ENCODE measurements around the gene ARIH2.
A peak's percentile ranks its signal among the peaks of the same experiment; 100 is the strongest.

The ARIH2 gene

GRCh38 chr3:48885753-48886152, 32.9 kb upstream of the ARIH2 start:
- DNase-seq (ENCODE audit: low read depth) = no peak
- TF ChIP-seq CTCF (IDR thresholded peaks at IDR 0.05; ENCODE audit: low read depth, low read length, missing control alignments) = no peak

GRCh38 chr3:48891606-48892005, 27.0 kb upstream of the ARIH2 start:
- H3K4me3 ChIP-seq (ENCODE audit: low read depth, low read length) = no peak overlapping the region
- DNase-seq (ENCODE audit: low read depth) = no peak
- no peak for TF ChIP-seq CTCF (IDR thresholded peaks at IDR 0.05; ENCODE audit: low read depth, low read length, missing control alignments)

More at GRCh38 chr3:48885753-48886152, 32.9 kb upstream of the ARIH2 start:
- no peak overlapping the region for H3K4me3 ChIP-seq (ENCODE audit: low read depth, low read length)

- DNase-seq (ENCODE audit: low read depth) = no peak
- no peak overlapping the region for H3K4me3 ChIP-seq (ENCODE audit: low read depth, low read length)
- no peak for TF ChIP-seq CTCF (IDR thresholded peaks at IDR 0.05; ENCODE audit: low read depth, low read length, missing control alignments)
Measured at GRCh38 chr3:48894516-48894915, 24.1 kb upstream of the ARIH2 start.

GRCh38 chr3:48896936-48897335, 21.7 kb upstream of the ARIH2 start:
- TF ChIP-seq CTCF (IDR thresholded peaks at IDR 0.05; ENCODE audit: low read depth, low read length, missing control alignments) = no peak
- DNase-seq (ENCODE audit: low read depth) = no peak
- no peak overlapping the region for H3K4me3 ChIP-seq (ENCODE audit: low read depth, low read length)

GRCh38 chr3:48897460-48898376, 20.9 kb upstream of the ARIH2 start:
- no peak for DNase-seq (ENCODE audit: low read depth)
- no peak for TF ChIP-seq CTCF (IDR thresholded peaks at IDR 0.05; ENCODE audit: low read depth, low read length, missing control alignments)

GRCh38 chr3:48898383-48899234, 20.0 kb upstream of the ARIH2 start, which contains the start of gene SLC25A20:
SLC25A20 (minus strand) TSS chr3:48898882; CDS start chr3:48898794, 88 bp downstream.
- DNase-seq (ENCODE audit: low read depth) = peak; percentile 67

More at GRCh38 chr3:48897460-48898376, 20.9 kb upstream of the ARIH2 start:
- peak overlapping the region; percentile 84 for H3K4me3 ChIP-seq (ENCODE audit: low read depth, low read length)

More at GRCh38 chr3:48898383-48899234, 20.0 kb upstream of the ARIH2 start, which contains the start of gene SLC25A20:
- TF ChIP-seq CTCF (IDR thresholded peaks at IDR 0.05; ENCODE audit: low read depth, low read length, missing control alignments) = no peak
- H3K4me3 ChIP-seq (ENCODE audit: low read depth, low read length) = peak within 1 kb of the TSS; percentile 84

All from GM12864 (cell line).